ENCODE results near the gene KLRG1.

Gene KLRG1

DNA sequence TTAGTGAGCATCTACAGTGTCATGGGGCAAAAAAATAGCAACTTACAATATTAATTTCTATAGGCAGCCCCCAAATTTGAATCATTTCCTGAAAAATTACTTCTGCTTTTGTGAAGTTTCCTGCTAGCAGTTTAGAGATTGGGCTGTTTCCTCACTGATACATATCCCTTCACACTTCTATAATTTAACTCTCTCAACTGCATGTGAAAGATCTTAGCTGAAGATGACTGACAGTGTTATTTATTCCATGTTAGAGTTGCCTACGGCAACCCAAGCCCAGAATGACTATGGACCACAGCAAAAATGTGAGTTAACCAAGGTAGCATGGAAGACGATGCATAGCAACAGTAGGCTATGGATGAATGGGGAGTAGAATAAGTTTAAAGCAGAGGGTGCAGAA lies at the start of gene KLRG1:
Gene KLRG1, plus strand, starts transcription at position 134 of the 400 bp plus-strand sequence. Its CDS starts 90 bp downstream, at position 224.
- DNase-seq (ENCODE audit: insufficient read length, low spot score): no peak
- no peak for FAIRE-seq

DNA sequence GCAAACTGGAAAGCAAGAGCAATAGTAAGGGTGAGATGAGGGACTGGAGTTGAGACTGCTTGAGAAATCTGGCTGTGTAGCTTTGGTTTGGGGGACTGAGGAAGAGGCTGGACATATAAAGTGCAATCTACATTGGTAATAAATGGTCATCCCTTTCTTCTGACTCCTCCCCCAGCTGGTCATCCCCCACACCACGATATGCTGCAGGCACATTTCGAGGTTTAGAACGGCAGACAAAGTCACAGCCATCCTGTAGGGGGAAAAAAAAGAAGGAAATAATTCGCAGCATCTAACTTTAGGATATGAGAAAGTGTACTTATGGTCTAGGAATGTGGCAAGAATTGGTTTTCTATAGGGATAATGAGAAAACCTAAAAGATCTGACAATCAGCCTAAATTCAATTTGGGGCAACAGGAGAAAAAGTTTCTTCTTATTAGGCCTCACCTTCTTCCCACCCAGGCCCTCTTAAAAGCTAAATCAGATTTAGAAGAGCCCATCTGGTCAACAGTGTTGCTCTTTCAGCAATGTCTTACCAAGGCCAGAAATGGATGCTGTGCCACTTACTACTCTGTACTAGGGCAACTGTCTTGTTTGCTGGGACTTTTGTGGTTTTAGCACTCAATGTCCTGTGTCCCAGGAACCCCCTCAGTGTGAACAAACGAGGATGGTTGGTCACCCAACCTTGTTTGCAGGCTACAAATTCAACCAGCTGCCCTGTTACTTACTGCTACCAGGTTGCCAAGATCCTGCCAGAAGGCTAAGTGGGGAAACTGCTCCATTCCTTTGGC lies 47.5 kb upstream of the KLRG1 start:
- DNase-seq (ENCODE audit: insufficient read length, low spot score) (no peak), FAIRE-seq (no peak)

DNA sequence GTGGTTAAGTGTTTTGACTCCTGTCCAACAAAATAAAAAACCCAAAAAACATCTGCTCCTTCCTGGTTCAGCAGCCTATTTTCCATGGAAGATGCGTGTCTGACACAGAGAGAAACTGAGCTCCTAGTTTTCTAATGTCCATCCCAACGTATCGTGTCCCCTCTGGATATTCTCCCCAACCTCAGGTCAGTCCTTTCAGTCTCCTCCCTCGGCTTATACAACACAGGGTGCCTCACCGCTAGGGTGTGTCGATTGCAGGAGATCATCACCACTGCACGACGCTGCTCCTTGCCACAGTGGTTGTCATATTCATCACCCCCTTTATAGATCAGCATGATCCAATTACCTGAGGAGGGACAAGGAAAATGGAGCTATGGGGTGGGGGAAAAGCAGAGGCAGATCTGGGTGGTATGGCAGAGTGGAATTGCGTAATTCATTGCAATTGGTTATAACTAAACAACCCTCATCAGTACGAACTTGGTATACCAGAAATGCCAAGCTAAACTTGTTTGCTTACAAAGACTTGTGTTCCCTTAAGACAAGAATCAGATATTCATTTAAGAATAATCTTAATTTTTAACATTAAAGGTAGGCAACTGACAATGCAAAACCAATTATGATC lies 45.7 kb upstream of the KLRG1 start:
- DNase-seq (ENCODE audit: insufficient read length, low spot score) (no peak), FAIRE-seq (no peak)

DNA sequence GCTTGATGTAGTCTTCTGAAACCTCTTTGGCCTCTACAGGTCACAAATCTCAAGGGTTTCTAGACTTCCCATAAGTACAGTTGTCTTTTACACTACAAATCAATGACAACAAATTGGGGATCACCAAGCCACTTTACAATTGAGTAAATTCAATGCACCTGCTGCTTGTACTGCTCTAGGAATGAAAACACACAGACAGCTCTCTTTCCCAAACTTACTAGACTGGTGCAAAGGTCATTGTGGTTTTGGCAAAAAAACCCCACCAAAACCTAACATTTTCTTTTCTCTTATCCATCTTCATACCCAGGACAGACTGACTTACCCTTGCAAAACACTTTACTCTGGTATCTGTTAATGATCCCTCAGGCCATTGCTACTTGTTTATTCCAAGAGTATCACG lies 42.6 kb upstream of the KLRG1 start:
- FAIRE-seq: peak; percentile 52

DNA sequence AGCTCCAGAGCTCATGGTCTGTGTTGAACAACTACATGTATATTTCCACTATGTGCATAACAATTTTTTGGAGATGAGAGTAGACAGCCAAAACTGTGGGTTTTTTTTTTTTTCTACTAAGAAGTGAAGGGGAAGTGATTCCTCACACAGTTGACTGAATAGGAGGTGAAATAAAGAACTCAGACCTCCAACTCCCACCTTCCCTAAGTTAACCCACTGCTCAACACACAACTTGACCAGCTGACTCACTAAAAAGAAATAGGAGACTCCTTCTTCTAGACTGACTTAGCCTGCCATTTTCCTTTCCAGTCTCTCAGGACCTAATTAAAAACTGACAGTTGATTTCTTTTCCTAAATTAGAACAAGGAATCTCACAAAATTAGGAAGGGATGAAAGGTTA lies 41.6 kb upstream of the KLRG1 start:
- DNase-seq (ENCODE audit: insufficient read length, low spot score): no peak

More for the DNA sequence above, 42.6 kb upstream of the KLRG1 start:
- DNase-seq (ENCODE audit: insufficient read length, low spot score): no peak

DNA sequence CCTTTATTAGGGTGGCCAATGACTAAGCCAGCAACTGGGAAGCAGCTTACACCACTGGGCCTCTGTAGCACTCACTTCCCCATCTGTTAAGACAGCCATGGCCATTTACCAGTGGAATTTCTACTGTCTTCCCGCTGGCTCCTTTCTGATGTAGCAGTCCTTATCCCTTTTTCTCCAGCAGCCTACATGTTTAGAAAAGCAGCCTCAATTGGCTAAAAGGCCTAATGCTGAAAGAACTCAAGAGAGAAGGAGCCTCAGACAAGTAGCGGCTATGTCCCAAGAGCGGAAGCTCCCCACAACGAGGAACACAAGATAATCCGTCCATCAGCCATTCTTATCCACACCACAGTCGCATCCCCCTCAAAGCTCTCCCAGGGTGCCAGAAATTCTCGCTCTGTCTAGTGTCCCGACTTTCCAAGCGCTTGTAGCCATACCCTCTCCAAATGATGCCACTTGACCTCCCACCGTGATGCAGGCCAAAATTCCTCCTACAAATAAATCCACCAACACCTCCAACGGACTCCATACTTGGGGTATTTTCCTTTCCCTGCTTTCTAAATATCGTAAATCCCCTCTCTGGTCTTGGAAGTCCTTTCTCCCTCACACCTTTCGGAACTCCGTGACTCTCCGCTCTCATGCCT lies 40.5 kb upstream of the KLRG1 start:
- FAIRE-seq (no peak), DNase-seq (ENCODE audit: insufficient read length, low spot score) (no peak)

More for the DNA sequence above, 41.6 kb upstream of the KLRG1 start:
- FAIRE-seq: no peak

DNA sequence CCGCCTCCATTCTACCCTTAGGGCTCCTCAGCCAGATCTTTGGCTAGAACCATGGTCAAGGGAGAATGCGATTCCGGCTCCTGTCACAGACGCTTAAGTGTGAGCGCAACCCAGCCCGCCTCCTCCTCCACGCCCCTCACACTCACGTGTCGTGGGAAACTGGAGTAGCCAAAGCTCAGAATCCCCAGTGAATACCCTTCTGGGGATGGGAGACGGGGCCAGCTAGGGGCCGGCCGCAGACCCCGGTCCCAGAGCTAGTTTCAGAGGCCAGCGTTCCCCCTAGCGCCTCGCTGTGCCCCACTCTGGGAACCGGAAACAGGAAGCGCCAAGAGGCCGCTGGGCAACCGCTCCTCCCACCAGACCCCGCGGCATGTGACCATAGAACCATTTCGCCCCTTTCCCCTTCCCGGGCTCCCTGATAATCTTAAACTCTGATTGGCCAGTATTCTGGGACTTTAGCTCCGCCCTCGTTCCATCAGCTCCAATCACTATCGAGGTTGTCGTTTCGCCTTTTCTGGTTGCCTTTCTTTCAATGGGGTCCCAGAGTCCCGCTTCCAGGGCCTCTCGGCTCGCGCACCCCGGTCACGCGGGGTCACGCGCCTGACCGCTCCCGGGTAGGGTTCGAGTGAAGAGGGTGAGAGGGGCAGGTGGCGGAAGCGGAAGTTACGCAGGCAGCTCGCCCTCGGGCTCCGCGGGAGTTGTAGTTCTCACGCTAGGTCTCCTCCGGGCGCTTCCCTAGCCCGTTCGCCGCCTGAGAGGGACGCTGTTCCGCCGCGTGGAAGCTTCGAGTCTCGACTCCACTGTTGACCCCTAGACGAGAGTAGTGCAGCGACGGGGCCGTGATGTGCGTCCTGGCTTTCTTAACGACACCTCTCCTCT lies 39.8 kb upstream of the KLRG1 start, which contains the start of gene M6PR:
Gene M6PR, minus strand, starts transcription at position 304 of the 879 bp plus-strand sequence. CDS start 3,241 bp downstream, outside the sequence.
- DNase-seq (ENCODE audit: insufficient read length, low spot score): peak; percentile 73
- peak; percentile 99 for FAIRE-seq

DNA sequence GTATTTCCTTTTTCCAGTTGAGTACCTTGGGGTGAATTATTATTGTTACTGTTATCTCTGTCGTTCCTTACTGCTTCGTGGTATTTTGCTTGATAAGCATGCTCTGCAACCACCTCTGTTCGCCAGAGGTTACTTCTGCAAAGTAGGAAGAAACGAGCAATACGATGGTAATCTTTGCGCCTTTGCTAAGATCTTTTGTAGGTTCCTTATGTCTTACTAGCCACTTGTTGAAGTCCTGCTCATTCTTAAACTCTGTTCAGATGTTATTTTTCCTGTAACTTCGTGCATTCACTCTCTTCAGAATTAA lies 39.2 kb upstream of the KLRG1 start:
- FAIRE-seq (no peak), DNase-seq (ENCODE audit: insufficient read length, low spot score) (no peak)

DNA sequence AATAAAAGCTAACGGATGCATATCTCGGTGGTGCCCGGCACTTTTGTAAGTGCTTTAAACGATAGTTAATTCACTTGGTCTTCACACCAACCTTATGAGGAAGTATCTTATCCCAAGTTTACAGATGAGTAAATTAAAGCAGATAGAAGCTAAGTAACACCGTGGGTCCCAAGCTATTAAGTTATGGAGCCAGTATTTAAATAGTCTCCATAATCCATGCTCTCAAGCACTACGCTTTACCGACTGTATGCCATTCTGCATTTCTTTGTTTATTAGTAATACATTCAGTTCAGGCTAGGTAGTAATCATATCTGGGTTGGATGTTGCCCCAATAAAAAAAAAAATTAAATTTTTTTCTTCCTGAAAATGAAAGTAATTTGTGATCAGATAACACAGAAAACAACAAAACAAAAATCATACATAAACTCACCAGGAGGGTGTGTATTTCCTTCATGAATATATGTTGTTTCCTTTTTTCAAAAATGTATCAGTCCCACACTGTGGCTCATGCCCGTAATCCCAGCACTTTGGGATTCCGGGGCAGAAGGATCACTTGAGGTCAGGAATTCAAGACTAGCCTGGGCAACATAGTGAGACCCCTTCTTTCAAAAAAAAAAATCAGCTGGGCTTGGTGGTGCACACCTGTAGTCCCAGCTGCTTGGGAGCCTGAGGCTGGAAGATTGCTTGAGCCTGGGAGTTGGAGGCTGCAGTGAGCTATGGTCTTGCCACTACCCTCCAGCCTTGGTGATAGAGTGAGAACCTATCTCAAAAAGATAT lies 38.5 kb upstream of the KLRG1 start:
- DNase-seq (ENCODE audit: insufficient read length, low spot score) (no peak), FAIRE-seq (no peak)

DNA sequence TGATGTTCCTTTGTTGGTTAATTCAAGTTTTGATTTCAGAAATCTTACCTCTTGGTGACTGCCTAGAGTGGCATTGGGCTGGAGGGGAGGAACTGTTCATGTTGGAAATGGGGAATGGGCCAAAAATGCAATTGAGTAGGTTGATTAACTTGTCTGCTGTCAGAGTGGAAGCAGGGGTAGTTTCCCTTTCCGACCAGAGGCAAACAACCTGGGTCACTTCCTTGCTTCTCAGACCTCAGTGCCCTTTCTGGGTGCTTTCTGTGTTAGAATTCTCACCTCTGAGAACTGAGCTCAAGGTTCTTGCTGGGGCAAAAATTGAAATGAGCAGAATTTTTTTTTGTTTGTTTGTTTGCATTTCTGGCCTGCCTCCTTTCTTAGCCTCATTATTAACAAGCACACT lies 37.6 kb upstream of the KLRG1 start:
- FAIRE-seq: no peak
- DNase-seq (ENCODE audit: insufficient read length, low spot score): no peak

DNA sequence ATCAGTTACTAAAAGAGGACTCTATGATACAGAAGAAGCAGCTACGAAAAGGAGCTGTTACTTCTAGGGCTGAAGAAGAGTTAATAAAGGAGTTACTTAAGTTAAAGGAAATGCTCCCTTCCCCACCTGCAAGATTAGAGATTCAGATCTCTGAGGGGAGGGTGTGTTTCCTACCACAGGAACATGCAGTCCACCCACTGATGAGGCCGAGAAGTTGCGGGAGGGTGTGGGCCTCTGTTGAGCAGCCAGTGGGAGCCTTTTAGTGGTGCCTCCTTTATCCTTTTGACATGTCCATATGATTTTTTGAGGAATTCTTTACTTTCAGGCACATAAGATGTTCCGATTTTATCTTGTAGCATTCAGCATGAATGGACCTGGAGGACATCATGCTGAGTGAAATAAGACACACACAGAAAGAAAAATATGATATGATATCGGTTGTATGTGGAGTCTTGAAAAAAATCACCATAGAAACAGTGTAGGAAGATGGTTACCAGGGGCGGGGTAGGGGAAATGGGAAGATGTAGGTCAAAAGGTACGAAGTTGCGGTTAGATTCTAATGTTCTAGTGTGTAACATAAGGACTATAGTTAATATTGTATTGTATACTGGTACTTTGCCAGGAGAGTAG lies 35.5 kb upstream of the KLRG1 start:
- no peak for DNase-seq (ENCODE audit: insufficient read length, low spot score)
- no peak for FAIRE-seq

DNA sequence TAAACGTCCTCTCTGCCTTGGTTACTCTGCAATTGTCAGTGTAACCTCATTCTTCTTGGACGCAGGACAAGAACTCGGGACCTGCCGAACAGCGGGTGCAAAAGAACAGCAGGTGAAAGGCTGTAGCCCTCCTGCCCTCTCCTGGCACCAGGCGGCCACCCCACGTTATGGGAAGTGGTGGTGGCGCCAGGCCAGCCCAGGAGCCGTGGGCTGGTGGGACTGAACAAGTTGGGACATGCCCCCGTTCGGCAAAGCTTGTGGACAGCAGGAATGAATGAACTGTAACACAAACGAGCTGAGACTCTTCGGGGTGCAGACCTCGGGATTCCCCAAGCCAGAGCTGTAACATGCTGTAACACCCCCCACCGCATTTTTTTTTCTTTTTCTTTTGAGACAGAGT lies 33.3 kb upstream of the KLRG1 start:
- DNase-seq (ENCODE audit: insufficient read length, low spot score) (no peak), FAIRE-seq (no peak)

DNA sequence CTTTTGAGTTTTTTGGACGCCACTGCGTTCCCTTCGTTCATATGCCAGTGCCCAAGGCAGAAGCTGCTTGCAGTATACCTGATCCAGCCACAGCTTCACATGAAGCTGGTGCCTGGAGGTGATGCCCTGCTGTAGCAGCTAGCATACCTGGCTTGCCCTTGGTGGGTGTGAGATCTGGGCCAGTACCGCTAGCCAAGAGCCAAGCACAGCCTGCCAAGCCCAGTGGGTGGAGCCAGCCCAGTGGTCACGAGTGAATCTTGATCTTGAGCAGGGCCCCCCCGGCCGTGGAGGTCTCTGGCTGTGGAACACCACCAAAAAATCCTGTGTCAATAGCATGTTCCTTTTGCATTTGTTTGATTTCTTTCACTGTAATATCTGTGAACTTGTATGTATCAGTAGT lies 32.6 kb upstream of the KLRG1 start:
- FAIRE-seq (no peak), DNase-seq (ENCODE audit: insufficient read length, low spot score) (no peak)

DNA sequence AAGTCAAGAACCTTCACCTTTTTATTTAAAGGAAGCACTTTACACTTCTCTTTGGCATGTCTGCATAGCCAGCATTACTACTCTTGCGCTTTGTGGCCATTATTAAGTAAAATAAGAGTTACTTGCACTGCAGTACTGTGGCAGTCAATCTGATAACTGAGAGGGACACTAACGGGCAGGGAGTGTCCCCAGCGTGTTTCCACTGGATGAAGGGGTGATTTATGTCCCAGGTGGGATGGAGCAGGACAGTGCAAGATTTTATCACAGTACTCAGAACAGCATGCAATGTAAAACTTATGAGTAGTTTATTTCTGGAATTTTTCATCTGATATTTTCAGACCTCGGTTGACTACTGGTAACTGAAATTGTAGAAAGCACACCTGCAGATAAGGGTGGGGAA lies 31.8 kb upstream of the KLRG1 start:
- no peak for FAIRE-seq
- no peak for DNase-seq (ENCODE audit: insufficient read length, low spot score)

DNA sequence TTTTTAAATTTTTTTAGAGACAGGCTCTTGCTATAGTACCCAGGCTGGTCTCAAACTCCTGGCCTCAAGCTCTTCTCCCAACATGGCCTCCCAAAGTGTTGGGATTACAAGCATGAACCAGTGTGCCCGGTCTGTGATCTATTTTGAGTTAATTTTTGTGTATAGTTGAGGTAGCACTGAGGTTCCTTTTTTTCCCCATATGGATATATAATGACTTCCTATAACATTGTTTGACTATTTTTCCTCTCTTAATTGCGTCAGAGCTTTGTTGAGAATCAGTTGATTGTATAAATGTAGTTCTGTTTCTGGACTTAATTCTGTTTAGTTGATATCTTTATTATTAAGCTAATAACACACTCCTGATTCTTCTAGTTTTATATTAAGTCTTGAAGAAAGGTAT lies 31.3 kb upstream of the KLRG1 start:
- FAIRE-seq: no peak
- DNase-seq (ENCODE audit: insufficient read length, low spot score): no peak

DNA sequence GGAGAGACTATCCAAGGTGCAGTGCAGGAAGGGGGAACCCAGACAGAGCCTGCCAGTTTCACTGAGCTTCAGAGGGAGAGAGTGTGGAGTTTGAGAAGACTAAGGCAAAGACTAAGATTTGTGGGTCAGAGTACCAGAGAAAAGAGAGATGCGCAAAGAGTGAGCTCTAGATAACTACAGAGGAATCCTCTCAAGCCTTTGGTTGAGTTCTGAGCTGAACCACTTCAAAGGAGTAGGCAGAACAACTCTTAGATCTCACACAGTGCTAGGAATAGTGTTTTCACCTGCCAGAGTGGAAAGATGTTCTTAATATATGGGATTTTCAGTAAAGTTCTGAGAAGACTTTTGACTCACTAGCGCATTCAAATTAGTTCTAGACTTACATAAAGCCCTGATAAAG lies 29.2 kb upstream of the KLRG1 start:
- DNase-seq (ENCODE audit: insufficient read length, low spot score): no peak
- no peak for FAIRE-seq

DNA sequence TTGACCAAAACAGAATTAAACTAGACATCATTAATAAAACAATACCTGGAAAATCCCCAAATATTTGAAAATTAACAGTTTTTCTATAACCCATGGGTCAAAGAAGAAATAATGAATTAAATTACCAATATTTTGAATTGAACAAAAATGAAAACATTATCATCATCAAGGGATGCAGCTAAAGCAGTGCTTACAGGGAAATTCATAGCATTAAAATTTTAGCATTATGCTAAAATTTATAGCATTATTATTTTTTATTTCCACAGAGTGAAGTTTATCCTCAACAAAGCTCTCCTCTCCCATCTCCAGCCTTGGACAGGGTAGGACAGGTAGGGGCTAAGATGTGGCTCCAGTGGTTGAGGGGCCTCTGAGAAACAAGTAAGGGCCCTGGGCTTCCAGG lies 20.6 kb upstream of the KLRG1 start:
- FAIRE-seq (no peak), DNase-seq (ENCODE audit: insufficient read length, low spot score) (no peak)

DNA sequence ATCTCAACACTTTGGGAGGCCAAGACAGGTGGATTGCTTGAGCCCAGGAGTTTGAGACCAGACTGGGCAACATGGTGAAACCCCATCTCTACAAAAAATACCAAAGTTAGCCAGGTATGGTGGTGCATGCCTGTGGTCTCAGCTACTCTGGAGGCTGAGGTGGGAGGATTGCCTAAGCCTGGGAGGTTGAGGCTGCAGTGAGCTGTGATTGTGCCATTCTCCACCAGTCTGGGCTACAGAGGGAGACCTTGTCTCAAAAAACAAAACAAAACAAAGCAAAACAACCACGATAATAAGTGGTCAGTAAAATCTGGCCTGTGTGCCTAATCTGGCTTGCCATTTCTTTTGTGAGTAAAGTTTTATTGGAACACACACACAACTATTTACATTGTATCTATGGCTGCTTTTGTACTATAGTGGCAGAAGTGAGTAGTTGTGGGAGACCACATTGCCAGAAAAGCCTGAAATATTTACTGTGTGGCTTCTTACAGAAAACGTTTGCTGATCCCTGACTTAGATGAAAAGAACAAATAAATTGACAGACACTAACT lies 19.4 kb upstream of the KLRG1 start:
- FAIRE-seq: no peak
- DNase-seq (ENCODE audit: insufficient read length, low spot score): no peak

DNA sequence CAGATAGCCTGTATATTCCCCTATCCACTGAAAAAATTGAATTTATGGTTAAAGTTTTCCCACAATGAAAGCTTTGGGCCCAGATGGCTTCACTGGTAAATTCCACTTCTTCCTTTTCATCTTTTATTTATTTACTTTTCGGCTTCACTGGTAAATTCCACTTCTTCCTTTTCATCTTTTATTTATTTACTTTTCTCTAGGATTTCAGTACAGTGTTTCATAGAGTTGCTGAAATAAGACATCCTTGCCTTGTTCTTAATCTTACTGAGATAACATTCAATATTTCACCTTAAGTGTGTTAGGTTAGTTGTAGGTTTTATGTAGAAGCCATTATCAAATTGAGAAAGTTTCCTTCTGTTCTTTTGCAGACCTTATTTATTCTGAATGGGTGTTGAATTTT lies 18.9 kb upstream of the KLRG1 start:
- FAIRE-seq (no peak), DNase-seq (ENCODE audit: insufficient read length, low spot score) (no peak)

DNA sequence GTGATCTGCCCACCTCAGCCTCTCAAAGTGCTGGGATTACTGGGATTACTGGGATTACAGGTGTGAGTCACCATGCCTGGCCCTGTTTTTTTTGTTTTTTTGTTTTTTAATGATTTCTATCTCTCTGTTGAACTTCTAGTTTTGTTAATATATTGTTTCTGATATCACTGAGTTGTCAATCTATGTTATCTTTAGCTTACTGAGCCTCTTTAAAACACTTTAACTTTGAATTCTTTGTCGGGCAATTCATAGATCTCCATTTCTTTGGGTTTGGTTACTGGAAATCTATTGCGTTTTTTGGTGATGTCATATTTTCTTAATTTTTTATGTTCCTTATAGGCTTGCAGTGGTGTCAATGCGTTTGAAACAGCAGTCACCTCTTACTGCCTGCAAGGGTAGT lies 9.2 kb upstream of the KLRG1 start:
- no peak for FAIRE-seq

More for the DNA sequence above, 9.2 kb upstream of the KLRG1 start:
- DNase-seq (ENCODE audit: insufficient read length, low spot score): no peak

All from GM19239 (cell line).